RWPE1 (cell line): Measurements from ENCODE around the gene SF3B3.

Experiments used
- CTCF ChIA-PET: fragments of 350-600 bp; sonication (Branson Sonifier 250); formaldehyde crosslinking; extraction: SDS; loops from one replicate; lab custom pipeline; 2021; lab: Yijun Ruan, JAX
- POLR2A ChIA-PET: fragments of 400-600 bp; formaldehyde crosslinking; extraction: SDS; loops from one replicate; lab custom pipeline; 2020; ENCODE audit warnings: antibody characterized with exemption; ENCODE audit not compliant: low non-redundant PET; lab: Yijun Ruan, JAX
- DNase-seq: peaks from one replicate; pipeline ENCODE4 v3.0.0; 2012; ENCODE audit warnings: low spot score
- H3K27ac ChIP-seq: fragments of 450-650 bp; 2 replicates; pipeline ENCODE4 v1.5.1; 2017
- TF ChIP-seq, protein P1 (sequence below): fragments of 450-650 bp; conservative IDR thresholded peaks from 2 replicates; pipeline ENCODE4 v1.5.1; 2017; ENCODE audit warnings: low read depth, mild to moderate bottlenecking

SF3B3 gene

DNA sequence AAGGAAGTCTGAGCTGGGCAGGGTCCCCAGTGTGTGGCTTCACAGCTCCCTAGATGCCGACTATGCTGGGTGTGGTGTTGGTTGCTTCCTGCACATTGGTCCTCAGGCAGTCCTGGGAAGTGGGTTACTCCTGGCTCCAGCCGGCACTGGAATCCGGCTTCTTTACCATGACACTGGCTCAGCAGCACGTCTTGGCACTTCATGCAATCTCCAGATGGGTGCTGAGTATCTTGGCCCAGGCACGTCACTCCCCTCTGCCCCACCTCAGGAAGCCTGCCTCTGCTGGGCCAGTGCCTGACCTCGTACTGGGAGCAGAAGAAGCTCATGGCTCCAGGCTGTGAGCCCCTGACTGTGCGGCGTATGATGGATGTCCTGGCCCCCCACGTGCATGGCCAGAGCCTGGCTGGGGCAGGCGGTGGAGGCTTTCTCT is 44.7 kb upstream of the SF3B3 start:
- CTCF ChIA-PET = interaction anchor here (0.5 to 1.4 kb wide), 3 partner anchors 10 to 87 kb away, joined by 3 to 8 read pairs (median 4); no protein-coding TSS in a partner anchor
- H3K27ac ChIP-seq = peak overlapping the region; percentile 91
- DNase-seq = no peak
- POLR2A ChIA-PET = no interaction called here
- TF ChIP-seq, protein P1, sequence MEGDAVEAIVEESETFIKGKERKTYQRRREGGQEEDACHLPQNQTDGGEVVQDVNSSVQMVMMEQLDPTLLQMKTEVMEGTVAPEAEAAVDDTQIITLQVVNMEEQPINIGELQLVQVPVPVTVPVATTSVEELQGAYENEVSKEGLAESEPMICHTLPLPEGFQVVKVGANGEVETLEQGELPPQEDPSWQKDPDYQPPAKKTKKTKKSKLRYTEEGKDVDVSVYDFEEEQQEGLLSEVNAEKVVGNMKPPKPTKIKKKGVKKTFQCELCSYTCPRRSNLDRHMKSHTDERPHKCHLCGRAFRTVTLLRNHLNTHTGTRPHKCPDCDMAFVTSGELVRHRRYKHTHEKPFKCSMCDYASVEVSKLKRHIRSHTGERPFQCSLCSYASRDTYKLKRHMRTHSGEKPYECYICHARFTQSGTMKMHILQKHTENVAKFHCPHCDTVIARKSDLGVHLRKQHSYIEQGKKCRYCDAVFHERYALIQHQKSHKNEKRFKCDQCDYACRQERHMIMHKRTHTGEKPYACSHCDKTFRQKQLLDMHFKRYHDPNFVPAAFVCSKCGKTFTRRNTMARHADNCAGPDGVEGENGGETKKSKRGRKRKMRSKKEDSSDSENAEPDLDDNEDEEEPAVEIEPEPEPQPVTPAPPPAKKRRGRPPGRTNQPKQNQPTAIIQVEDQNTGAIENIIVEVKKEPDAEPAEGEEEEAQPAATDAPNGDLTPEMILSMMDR = no peak

DNA sequence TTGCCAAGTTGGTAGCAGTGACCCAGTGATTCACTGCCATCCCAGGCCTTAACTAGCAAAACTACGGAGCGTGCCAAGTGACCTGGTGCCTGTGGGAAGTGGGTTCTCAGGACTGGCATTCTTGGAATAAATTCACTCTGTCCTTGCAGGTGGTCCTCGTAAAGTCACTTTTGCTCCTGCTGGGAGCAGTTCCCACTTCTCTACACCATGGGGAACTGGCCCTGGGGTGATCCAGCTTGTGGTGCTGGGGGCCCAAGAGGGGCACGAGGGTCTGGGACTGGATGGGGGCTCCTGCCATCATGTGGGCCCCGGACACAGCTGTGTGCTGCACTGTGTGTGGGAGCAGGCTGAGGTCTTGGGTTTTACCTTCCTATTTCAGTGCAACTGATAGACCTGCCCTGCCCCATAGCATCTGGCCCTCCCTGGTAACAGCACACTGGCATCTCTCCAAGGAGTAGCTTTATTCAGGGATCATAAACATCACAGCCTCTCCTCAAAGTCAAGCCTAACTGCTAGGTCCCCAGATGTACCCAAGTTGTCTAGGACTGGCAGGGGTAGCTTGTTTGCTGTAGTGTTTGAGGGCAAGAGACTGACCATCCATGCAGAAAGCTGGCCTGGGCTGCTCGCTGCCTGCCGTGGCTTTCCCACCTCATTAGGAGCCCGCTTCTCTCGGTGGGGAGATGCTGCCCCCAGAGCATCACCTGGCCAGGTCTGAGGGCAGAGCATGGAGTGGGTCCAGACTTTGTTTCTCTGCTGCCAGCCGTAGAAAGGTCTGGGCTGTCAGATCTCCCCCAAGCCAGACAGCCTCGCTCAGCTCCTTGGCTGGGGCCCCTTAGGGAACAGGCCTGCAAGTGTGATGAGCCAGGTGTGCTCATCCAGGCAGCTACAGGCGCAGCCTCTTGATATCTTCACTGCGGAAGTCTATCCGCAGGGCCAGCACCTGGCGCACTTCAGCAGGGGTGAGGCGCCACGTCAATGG is 43.2 kb upstream of the SF3B3 start:
- no peak for DNase-seq
- TF ChIP-seq, protein P1 = no peak
- ChIA-PET POLR2A (no interaction called here), CTCF (interaction anchor here (0.5 to 0.6 kb wide), 3 partner anchors 73 to 104 kb away, joined by 3 to 7 read pairs (median 3); no protein-coding TSS in a partner anchor)
- H3K27ac ChIP-seq = peak overlapping the region; percentile 91

DNA sequence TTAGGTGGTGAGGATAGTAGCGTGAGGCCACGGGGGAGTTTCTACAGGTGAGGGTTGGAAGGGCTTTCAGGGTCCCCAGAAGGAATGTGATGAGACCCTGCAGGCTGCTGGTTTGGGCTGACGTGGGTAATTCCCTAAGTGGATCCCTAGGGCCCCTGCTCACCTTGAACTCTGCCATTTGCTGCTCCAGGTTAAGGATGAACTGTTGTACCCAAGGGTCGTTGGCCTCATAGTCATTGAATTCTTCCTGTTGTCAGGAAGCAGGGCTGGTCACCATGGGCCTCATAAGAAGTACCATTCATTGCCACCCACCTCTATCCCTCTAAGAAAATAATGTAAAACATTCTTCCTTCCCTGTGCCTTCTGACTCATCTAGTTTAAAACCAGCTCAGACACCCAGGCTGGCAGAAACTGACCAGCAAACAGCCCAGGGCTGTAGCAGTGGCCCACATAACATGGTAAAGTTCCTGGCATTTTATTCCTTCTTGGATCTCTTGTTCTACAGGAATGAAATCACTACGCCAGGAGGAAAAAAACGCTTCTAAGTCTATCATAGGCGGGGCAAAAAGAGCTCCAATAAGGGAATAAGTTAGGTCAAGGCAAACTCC is 41.6 kb upstream of the SF3B3 start:
- POLR2A ChIA-PET = no interaction called here
- H3K27ac ChIP-seq = peak overlapping the region; percentile 91
- no peak for DNase-seq
- CTCF ChIA-PET = interaction anchor here (1.0 kb wide), 2 partner anchors 11 to 16 kb away, joined by 3 to 4 read pairs; no protein-coding TSS in a partner anchor
- TF ChIP-seq, protein P1 = no peak

DNA sequence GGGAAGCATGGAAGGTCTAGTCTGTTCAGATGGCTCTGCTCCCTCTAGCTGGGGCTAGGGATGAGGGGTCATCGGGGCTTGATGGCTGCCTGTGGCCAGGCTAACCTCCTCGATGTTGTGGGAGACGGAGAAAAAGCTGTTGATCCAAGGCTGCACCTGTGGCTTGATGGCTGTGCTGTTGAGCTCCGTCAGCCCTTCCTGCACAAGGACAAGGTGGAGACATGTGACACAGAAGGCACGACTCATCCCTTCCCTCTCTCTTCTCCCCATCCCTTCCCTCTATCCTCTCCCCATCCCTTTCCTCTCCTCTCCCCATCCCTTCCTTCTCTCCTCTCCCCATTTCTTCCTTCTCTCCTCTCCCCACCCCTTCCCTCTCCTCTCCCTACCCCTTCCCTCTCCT is 41.0 kb upstream of the SF3B3 start:
- CTCF ChIA-PET = interaction anchor here (1.0 kb wide), 2 partner anchors 11 to 17 kb away, joined by 3 to 4 read pairs; no protein-coding TSS in a partner anchor
- POLR2A ChIA-PET = interaction anchor here (1.5 kb wide), 1 partner anchor 101 kb away, joined by 4 read pairs; no protein-coding TSS in a partner anchor
- TF ChIP-seq, protein P1 = no peak
- peak overlapping the region; percentile 47 for H3K27ac ChIP-seq
- no peak for DNase-seq

DNA sequence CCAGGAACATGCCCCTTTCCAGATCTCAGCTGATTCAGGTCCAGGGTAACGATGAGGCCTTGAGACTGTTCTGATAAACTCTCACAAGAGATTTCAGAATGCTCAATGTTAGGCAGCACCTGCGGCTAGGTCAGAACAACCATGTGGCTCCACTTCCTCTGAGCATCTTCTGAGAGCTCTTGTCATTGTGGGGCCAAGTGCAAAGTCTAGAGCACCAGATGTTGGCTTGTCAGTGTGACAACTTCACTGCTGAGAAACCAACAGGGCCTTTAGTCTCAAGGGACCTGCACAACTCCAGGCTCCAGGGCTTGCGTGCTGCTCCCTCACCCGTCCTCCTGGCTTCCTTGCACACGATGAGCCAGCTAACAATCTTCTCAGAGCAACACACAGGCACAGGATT is 40.2 kb upstream of the SF3B3 start:
- TF ChIP-seq, protein P1 = no peak
- ChIA-PET POLR2A (interaction anchor here (1.5 kb wide), 1 partner anchor 102 kb away, joined by 4 read pairs; no protein-coding TSS in a partner anchor), CTCF (interaction anchor here (0.5 to 0.7 kb wide), 2 partner anchors 40 to 275 kb away, joined by 5 to 6 read pairs; partner anchors contain the start of gene COG4)
- no peak for DNase-seq
- H3K27ac ChIP-seq = peak overlapping the region; percentile 19; the same call in 1 of the 2 replicates

DNA sequence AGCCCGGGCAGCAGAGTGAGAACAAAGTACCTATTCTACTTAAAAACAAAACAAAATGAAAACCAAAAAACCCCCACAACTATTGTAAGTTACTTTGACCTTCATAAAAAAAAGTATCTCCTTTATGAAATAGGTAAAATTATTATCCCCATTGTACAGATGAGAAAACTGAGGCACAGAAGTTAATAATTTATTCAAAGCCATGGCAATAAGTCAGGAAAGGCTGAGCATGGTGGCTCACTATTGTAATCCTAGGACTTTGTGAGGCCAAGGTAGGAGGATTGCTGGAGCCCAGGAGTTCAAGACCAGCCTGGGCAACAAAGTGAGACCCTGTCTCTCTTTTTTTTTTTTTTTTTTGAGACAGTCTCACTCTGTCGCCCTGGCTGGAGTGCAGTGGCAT is 38.7 kb upstream of the SF3B3 start:
- TF ChIP-seq, protein P1 = no peak
- ChIA-PET POLR2A (interaction anchor here (0.6 kb wide), 1 partner anchor 294 kb away, joined by 5 read pairs; no protein-coding TSS in a partner anchor), CTCF (interaction anchor here (0.6 kb wide), 1 partner anchor 115 kb away, joined by 3 read pairs; no protein-coding TSS in a partner anchor)
- DNase-seq = no peak
- H3K27ac ChIP-seq = no peak overlapping the region
